Measurements from ENCODE around the gene MN1.

MN1 gene

GRCh38 chr22:27825174-27825573 is 23.6 kb upstream of the MN1 start:
- no peak for FAIRE-seq

- FAIRE-seq: no peak
Measured at GRCh38 chr22:27823221-27823620, 21.7 kb upstream of the MN1 start.

GRCh38 chr22:27820896-27821866 is 19.6 kb upstream of the MN1 start:
- no peak for FAIRE-seq

GRCh38 chr22:27816552-27816951 is 15.0 kb upstream of the MN1 start:
- no peak for FAIRE-seq

GRCh38 chr22:27815826-27816530 is 14.4 kb upstream of the MN1 start:
- FAIRE-seq: no peak

GRCh38 chr22:27814993-27815392 is 13.4 kb upstream of the MN1 start:
- FAIRE-seq: no peak

- FAIRE-seq: no peak
Measured at GRCh38 chr22:27811778-27812177, 10.2 kb upstream of the MN1 start.

- FAIRE-seq: no peak
Measured at GRCh38 chr22:27810609-27811151, 9.1 kb upstream of the MN1 start.

GRCh38 chr22:27809700-27810608 is 8.4 kb upstream of the MN1 start:
- FAIRE-seq: no peak

GRCh38 chr22:27809226-27809603 is 7.7 kb upstream of the MN1 start:
- FAIRE-seq: no peak

- FAIRE-seq: no peak
Measured at GRCh38 chr22:27808451-27809225, 7.1 kb upstream of the MN1 start.

- FAIRE-seq: no peak
Measured at GRCh38 chr22:27805841-27806240, 4.3 kb upstream of the MN1 start.

- FAIRE-seq: no peak
Measured at GRCh38 chr22:27804470-27805297, 3.1 kb upstream of the MN1 start.

GRCh38 chr22:27803841-27804415 is 2.4 kb upstream of the MN1 start:
- no peak for FAIRE-seq

- FAIRE-seq: no peak
Measured at GRCh38 chr22:27802346-27803073, 954 bp upstream of the MN1 start.

- no peak for FAIRE-seq
Measured at GRCh38 chr22:27801202-27801615, 347 bp downstream of the MN1 start.

GRCh38 chr22:27800250-27801201 is 1.0 kb downstream of the MN1 start:
- no peak for FAIRE-seq

- no peak for FAIRE-seq
Measured at GRCh38 chr22:27799827-27800249, 1.7 kb downstream of the MN1 start.

All from islet of Langerhans (tissue), 1 donor.